HG03354 (cell line): ENCODE data around the gene DEF6.
"Not testable (repeated sequence)": the region's sequence is repeated elsewhere in the genome, so short reads cannot be mapped to it uniquely, and the experiment has no call there.

Source experiments
- ATAC-seq: cut with Tn5 transposase; IDR thresholded peaks from one replicate; pipeline ENCODE4 v1.9.1; 2021; ENCODE audit warnings: mild to moderate bottlenecking; ENCODE audit not compliant: unreplicated experiment, poor library complexity, severe bottlenecking

The DEF6 gene

GRCh38 chr6:35332074-35332887 is 34.7 kb downstream of the DEF6 start:
- ATAC-seq = not testable (repeated sequence)

GRCh38 chr6:35341557-35341956 is 43.9 kb downstream of the DEF6 start:
- ATAC-seq = no peak

GRCh38 chr6:35342258-35343091 is 44.9 kb downstream of the DEF6 start, which contains the start of gene PPARD:
Gene PPARD (plus strand): TSS chr6:35342558. CDS start chr6:35411088, 68,530 bp downstream.
- ATAC-seq = peak; percentile 98

GRCh38 chr6:35343092-35343834 is 45.6 kb downstream of the DEF6 start:
- ATAC-seq = no peak

GRCh38 chr6:35343835-35344550 is 46.4 kb downstream of the DEF6 start:
- ATAC-seq = no peak

GRCh38 chr6:35351422-35351821 is 53.8 kb downstream of the DEF6 start:
- ATAC-seq = no peak

GRCh38 chr6:35352735-35353134 is 55.1 kb downstream of the DEF6 start:
- no peak for ATAC-seq

- ATAC-seq = no peak
Observed at GRCh38 chr6:35354361-35355135, 56.9 kb downstream of the DEF6 start.

- ATAC-seq = no peak
Observed at GRCh38 chr6:35356391-35356790, 58.8 kb downstream of the DEF6 start.

GRCh38 chr6:35357677-35358076 is 60.1 kb downstream of the DEF6 start:
- ATAC-seq = no peak

GRCh38 chr6:35358086-35358485 is 60.5 kb downstream of the DEF6 start:
- ATAC-seq = no peak

GRCh38 chr6:35359346-35359743 is 61.7 kb downstream of the DEF6 start:
- ATAC-seq = no peak

GRCh38 chr6:35359744-35360348 is 62.2 kb downstream of the DEF6 start:
- ATAC-seq = no peak

GRCh38 chr6:35360349-35361138 is 62.9 kb downstream of the DEF6 start:
- ATAC-seq = no peak

GRCh38 chr6:35362200-35362599 is 64.6 kb downstream of the DEF6 start:
- ATAC-seq = no peak

GRCh38 chr6:35363293-35363750 is 65.7 kb downstream of the DEF6 start:
- ATAC-seq = no peak

GRCh38 chr6:35365594-35366203 is 68.1 kb downstream of the DEF6 start:
- no peak for ATAC-seq
